Measurements from ENCODE around the gene FANCC.

GRCh38 chr9:95143591-95144561, 173.6 kb downstream of the FANCC start:
- TF ChIP-seq CTCF (conservative IDR thresholded peaks at IDR 0.05) (no peak), ZFX (IDR thresholded peaks at IDR 0.05) (no peak)

Measured in C4-2B (cell line).